ENCODE measurements around the gene GUCY1B1.

GUCY1B1 gene

DNA sequence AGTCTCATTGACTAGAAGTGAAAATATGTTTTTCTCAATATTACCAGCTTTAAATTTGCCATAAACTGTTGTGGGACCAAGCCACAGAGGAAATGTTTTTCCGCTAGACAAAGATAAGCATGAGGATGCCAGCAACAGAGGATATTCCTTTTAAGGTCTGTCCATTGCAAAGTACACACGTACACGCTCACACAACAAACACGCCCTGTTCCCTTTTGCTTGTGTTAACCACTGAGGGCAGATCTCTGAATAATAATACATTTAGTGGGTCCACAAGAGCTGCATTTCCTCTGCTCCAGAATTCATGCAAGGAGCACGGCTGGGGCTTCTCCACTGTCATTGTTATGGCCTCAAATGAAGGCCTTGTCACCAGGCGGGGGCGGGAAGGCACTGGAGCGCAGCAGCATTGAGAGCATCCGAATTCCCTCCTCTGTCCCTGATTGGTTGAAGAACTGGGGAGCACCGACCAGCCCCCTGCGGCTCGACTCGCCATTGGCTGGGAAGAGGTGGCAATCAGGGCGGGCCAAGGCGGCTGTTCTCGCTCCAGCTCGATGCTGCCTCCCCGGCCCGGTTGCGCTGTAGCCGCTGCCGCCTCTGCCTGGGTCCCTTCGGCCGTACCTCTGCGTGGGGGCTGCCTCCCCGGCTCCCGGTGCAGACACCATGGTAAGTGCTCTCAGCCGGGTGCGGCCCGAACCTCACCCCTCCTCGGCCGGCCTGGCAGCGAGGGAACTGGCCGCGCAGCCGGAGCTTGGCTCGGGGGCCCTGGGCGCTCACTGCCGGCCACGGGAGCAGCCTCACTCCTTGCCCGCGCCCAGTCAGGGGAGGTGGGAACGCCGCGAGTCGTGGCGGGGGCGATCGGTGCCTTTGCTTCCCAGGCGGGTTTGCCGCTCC lies at the start of gene GUCY1B1:
Gene GUCY1B1, plus strand, starts transcription at position 541 of the 891 bp plus-strand sequence. Its CDS starts 120 bp downstream, at position 661.
- DNase-seq, result no peak

GRCh38 chr4:155709918-155710317 lies 48.9 kb upstream of the GUCY1B1 start:
- no peak for DNase-seq

DNA sequence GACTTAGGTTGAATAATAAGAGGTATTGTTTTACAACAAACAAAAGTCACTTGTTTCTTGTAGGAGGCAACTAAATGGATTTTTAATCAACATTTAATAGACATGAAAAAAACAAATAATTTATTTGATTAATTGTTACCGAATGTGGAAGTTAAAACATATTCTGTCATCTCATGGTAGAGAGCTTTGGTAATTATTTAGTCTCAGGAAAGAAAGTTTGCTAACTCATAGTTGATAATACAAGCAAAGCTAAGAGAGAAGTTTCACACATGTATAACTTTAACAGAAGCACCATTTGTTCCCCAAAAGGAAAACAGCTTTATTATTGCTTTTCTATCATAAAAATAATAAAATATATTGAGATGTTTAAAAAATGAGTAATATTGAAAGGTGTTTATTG lies 47.3 kb upstream of the GUCY1B1 start:
- no peak for DNase-seq

DNA sequence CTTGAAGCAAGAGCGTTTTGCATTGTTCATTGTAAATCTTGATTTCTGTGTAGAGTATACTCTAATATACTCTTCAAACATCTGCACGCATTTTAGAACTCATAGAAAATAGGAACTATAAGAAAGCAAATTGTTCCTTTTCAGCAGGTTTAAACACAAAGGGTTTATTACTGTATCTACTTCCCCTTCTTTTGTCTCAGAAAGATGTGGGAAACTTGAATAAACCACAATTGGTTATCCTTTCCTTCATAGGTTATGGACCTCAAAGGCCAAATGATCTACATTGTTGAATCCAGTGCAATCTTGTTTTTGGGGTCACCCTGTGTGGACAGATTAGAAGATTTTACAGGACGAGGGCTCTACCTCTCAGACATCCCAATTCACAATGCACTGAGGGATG lies 46.0 kb upstream of the GUCY1B1 start:
- DNase-seq, result no peak

- DNase-seq, result no peak
Observed at GRCh38 chr4:155713911-155714310, 44.9 kb upstream of the GUCY1B1 start.

- no peak for DNase-seq
Observed at GRCh38 chr4:155722336-155722735, 36.5 kb upstream of the GUCY1B1 start.

GRCh38 chr4:155722816-155723499 lies 35.9 kb upstream of the GUCY1B1 start:
- DNase-seq, result no peak

GRCh38 chr4:155724731-155725130 lies 34.1 kb upstream of the GUCY1B1 start:
- no peak for DNase-seq

DNA sequence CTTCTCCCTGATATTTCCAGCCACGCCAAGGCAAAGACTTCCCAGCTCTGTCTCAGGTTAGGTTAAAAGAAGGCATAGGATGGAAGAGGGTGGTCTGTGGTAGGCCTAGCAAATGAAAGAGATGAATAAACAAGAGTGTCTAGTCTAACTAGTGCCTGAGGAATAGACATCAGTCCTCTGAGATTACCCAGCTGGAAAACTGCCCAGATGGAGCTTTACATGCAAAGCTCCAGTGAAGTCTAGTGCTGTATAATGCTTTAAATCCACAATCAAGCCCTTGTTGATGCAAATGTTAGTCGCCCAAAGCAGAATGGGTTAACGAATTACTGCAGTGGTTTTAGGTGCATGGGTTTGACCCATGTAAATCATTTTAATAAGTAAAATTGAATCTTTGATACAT lies 24.8 kb upstream of the GUCY1B1 start:
- DNase-seq, result no peak

DNA sequence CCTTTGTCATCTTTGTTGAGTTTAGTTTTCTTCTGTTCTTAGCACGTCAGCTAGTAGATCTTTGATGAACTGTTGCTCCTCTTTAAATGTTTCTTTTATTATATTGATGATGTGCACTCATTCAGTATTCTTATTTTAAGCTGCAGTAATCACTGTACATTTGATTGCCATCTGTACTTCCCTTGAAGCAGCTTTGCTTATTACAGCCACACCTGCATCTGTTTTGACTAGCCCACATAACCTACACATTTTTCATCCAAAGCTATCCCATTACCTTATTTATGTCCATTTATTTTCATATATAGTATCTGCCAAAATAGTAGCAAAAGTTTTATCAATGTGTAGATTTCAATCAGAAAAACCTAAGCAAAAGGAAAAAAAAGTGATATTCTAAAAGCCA lies 23.9 kb upstream of the GUCY1B1 start:
- DNase-seq, result no peak

- no peak for DNase-seq
Observed at GRCh38 chr4:155735496-155735895, 23.3 kb upstream of the GUCY1B1 start.

- no peak for DNase-seq
Observed at GRCh38 chr4:155738548-155738947, 20.3 kb upstream of the GUCY1B1 start.

- DNase-seq, result no peak
Observed at GRCh38 chr4:155741546-155741945, 17.3 kb upstream of the GUCY1B1 start.

DNA sequence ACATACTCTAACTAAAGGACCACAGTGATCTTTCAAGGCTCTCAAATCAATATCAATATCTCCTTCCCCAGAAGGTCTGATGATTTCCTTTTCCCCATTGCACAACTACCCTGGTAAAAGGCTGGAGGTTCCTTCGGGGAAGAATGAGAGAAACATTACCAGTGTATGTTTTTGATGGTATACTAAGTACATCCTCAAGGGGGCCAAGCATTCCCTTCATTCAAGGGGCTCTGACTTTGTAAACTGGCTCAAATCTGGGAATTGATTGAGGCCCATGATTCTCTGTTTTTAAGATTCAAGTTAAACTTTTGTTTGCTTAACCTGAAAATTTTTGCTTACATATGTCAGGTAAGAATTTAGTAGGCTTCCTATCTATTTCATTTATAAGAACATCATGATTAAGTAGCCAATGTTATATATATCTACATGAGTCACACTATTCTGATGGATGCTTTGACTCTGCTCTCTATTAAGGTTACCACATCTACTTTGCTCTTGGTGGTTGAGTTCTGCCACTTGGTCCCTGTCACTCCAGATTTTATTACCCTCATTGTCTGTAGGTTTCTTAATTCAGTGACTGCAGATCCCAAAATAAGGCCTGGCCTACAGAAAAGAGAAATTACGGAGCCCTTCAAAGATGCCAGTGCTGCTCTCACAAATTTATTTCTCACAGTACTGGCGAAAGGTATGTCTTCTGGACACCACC lies 16.4 kb upstream of the GUCY1B1 start:
- DNase-seq, result no peak

DNA sequence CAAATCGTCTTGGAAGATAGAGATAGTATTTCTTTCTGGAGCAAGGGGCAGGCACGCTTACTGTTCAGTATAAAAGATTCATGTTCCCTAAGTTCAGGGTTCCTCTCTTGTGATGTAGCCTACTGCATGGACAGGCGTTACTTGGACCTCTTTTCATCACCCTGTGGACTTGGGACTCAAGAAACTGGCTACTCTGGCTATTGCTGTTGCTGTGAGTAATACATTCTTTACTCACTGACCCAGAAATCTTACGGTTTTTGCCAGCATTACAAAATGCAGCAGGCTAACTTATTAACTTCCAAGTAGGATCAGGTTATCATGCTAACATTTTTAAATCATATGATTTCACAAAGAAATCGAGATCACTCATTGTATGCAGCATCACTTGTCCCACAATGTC lies 12.8 kb upstream of the GUCY1B1 start:
- DNase-seq, result no peak

DNA sequence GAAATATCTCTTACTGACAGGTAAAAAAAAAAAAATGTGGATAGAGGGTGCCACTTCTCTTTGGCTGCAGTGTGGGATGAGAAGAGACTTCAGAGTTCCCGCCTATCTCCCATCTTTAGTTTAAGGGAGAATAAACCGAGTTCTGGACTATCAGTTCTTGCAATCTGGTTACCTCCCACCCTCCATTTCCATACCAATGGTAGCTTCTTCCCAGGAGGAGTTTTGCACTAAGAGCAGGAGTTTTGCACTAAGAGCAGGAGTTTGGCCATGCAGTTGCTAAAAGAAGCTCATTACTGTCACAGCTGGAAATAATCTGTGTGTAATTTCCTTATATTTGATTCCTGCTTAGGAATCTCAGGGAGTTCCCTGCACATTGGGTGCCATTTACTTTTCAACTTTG lies 10.8 kb upstream of the GUCY1B1 start:
- no peak for DNase-seq

DNA sequence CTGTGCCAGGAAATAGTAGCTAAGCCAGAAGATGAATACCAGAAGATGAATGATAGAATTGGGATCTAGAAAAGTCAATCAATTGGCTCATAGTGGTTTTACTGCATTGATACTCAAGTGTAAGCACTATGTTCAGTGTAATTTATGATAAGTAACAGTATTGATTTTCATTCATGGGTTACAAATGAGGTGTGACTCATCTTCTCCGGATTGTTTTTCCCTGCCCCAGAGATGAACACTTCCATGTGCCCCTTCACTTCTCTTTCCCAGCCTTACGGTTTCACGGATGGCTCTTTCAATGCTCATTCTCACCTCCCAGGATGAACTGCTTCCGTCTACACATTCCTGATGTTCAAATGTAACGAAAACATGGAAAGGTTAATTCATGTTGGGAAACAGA lies 9.8 kb upstream of the GUCY1B1 start:
- no peak for DNase-seq

DNA sequence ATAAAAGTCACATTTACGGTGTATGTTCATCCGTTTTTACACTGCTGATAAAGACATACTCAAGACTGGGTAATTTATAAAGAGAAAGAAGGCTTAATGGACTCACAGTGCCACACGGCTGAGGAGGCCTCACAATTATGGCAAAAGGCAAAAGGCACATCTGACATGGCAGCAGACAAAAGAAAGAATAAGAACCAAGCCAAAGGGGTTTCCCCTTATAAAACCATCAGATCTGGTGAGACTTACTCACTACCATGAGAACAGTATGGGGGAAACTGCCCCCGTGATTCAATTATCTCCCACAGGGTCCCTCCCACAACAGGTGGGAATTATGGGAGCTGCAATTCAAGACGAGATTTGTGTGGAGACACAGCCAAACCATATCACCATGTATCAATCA lies 7.3 kb upstream of the GUCY1B1 start:
- DNase-seq, result no peak

DNA sequence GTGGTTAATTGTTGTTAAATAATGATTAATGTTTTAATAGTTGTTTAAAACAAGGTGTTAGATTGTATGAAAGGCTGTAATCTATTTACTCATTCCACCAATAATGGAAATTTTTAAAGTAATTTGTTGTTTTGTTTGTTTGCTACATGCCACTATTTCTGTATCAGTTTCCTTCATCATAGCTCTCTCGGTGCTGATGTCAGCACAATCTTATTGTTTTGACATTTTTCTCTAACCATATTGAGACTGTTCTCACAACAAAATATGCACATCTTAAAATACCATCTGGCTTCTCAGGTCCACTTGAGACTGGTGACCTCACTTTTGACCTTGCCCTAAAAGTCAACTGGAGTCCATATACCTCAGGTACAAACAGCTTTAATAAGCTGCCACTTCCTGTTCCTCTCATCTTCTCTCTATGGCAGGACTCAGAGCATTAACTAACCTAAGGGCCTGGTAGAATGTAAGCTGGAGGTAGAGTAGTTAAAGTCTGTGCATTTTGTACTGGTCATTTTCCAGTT lies 1.0 kb upstream of the GUCY1B1 start:
- no peak for DNase-seq

GRCh38 chr4:155759372-155760252 lies 791 bp downstream of the GUCY1B1 start:
- no peak for DNase-seq

- no peak for DNase-seq
Observed at GRCh38 chr4:155761047-155761446, 2.2 kb downstream of the GUCY1B1 start.

DNA sequence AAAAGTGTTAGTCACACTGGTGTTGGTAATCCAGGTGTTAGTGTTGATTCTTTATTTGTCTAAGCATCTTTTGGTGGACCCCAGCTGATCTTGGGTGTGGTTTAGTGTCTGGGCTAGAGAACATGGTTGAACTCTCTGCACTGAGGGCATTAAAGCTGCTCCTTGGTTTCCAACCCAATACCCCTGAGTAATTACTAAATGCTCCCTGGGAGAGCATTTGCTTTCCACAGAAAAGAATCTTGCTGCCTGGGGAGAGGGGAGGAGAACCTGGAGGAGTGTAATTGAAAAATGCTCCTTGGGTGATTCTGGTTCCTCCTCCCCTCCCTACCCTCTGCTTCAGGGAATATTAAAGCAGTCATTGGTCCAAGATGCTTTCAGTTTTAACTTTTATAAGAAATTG lies 3.1 kb downstream of the GUCY1B1 start:
- DNase-seq, result no peak
